SK-N-SH treated with all-trans-retinoic acid at 6 μM for 48 hours (cell line): ENCODE results near the gene AGPAT1.

Experiments
- ARNTL ChIP-seq: fragments of 450-650 bp; formaldehyde crosslinking; IDR thresholded peaks from 2 replicates; pipeline ENCODE4 v1.5.0; 2020; ENCODE audit warnings: low read depth, mild to moderate bottlenecking, moderate library complexity, borderline replicate concordance
- GLIS3 ChIP-seq: fragments of 250-450 bp; sonication (Bioruptor Pico); IDR thresholded peaks from 2 replicates; pipeline ENCODE4 v1.5.0; 2020; ENCODE audit warnings: mild to moderate bottlenecking, moderate library complexity
- ISL1 ChIP-seq: fragments of 250-450 bp; sonication (Bioruptor Pico); IDR thresholded peaks from 2 replicates; pipeline ENCODE4 v2.1.2; 2022; ENCODE audit warnings: mild to moderate bottlenecking, moderate library complexity
- SNAI2 ChIP-seq: fragments of 250-450 bp; sonication (Bioruptor Pico); IDR thresholded peaks from 2 replicates; pipeline ENCODE4 v1.5.0; 2020; ENCODE audit warnings: mild to moderate bottlenecking, moderate library complexity
- ZFP3 ChIP-seq: fragments of 250-450 bp; sonication (Bioruptor Pico); IDR thresholded peaks from 2 replicates; pipeline ENCODE4 v1.5.0; 2020; ENCODE audit warnings: mild to moderate bottlenecking, moderate library complexity
- ZFP30 ChIP-seq: fragments of 450-650 bp; formaldehyde crosslinking; IDR thresholded peaks from 2 replicates; pipeline ENCODE4 v1.5.0; 2022; ENCODE audit warnings: mild to moderate bottlenecking, moderate library complexity
- TF ChIP-seq, protein P1 (sequence below): fragments of 250-450 bp; sonication (Bioruptor Pico); IDR thresholded peaks from 2 replicates; pipeline ENCODE4 v1.8.0; 2021; ENCODE audit warnings: low read depth, mild to moderate bottlenecking, moderate library complexity, borderline replicate concordance
- TF ChIP-seq, protein P2 (sequence below): fragments of 250-450 bp; sonication (Bioruptor Pico); IDR thresholded peaks from 2 replicates; pipeline ENCODE4 v1.5.1; 2021; ENCODE audit warnings: mild to moderate bottlenecking, moderate library complexity

- no peak for TF ChIP-seq GLIS3 (CRISPR knock-in tag)
- TF ChIP-seq ISL1: no peak
- no peak for TF ChIP-seq ZFP3 (CRISPR knock-in tag)
- no peak for TF ChIP-seq ZFP30 (CRISPR knock-in tag)
- TF ChIP-seq ARNTL: no peak
- no peak for TF ChIP-seq SNAI2
- TF ChIP-seq, protein P1, sequence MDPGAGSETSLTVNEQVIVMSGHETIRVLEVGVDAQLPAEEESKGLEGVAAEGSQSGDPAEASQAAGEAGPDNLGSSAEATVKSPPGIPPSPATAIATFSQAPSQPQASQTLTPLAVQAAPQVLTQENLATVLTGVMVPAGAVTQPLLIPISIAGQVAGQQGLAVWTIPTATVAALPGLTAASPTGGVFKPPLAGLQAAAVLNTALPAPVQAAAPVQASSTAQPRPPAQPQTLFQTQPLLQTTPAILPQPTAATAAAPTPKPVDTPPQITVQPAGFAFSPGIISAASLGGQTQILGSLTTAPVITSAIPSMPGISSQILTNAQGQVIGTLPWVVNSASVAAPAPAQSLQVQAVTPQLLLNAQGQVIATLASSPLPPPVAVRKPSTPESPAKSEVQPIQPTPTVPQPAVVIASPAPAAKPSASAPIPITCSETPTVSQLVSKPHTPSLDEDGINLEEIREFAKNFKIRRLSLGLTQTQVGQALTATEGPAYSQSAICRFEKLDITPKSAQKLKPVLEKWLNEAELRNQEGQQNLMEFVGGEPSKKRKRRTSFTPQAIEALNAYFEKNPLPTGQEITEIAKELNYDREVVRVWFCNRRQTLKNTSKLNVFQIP: no peak
- TF ChIP-seq, protein P2, sequence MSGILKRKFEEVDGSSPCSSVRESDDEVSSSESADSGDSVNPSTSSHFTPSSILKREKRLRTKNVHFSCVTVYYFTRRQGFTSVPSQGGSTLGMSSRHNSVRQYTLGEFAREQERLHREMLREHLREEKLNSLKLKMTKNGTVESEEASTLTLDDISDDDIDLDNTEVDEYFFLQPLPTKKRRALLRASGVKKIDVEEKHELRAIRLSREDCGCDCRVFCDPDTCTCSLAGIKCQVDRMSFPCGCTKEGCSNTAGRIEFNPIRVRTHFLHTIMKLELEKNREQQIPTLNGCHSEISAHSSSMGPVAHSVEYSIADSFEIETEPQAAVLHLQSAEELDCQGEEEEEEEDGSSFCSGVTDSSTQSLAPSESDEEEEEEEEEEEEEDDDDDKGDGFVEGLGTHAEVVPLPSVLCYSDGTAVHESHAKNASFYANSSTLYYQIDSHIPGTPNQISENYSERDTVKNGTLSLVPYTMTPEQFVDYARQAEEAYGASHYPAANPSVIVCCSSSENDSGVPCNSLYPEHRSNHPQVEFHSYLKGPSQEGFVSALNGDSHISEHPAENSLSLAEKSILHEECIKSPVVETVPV (CRISPR knock-in tag): no peak
Observed at GRCh38 chr6:32177788-32178546, 2.1 kb upstream of the AGPAT1 start, which contains the start of gene RNF5.
